Esophagus mucosa (tissue), 1 donor: ENCODE data around the gene HCRTR2. TPM values are rescaled to one million over a fixed set of nuclear protein-coding genes. Genes with fewer than 3 reads are reported as not detected.
"Not testable (repeated sequence)": the region's sequence is repeated elsewhere in the genome, so short reads cannot be mapped to it uniquely, and the experiment has no call there.

Experiments used
- ATAC-seq: fragments of 200-7000 bp; cut with Tn5 transposase; one replicate; pipeline ENCODE4 v1.9.1; 2020
- total RNA-seq: library from RNA; stranded (reverse); gene quantifications from one replicate; pipeline ENCODE4 v1.2.4, GENCODE V29; 2023
- donor health status: DM: yes; HTN: yes; CAD: no.

The HCRTR2 gene
- total RNA-seq, 1 donor from 2014 or later = not detected

GRCh38 chr6:55220961-55221360, 46.6 kb downstream of the HCRTR2 start:
- ATAC-seq = no peak

- no peak for ATAC-seq
These were observed 53.5 kb downstream of the HCRTR2 start for GRCh38 chr6:55227862-55228261.

GRCh38 chr6:55239099-55239498, 64.8 kb downstream of the HCRTR2 start:
- no peak for ATAC-seq

- ATAC-seq = not testable (repeated sequence)
These were observed 66.8 kb downstream of the HCRTR2 start for GRCh38 chr6:55240975-55241605.

GRCh38 chr6:55250400-55250799, 76.1 kb downstream of the HCRTR2 start:
- ATAC-seq = no peak

GRCh38 chr6:55255113-55255512, 80.8 kb downstream of the HCRTR2 start:
- ATAC-seq = no peak

- no peak for ATAC-seq
These were observed 85.9 kb downstream of the HCRTR2 start for GRCh38 chr6:55260181-55260580.

- ATAC-seq = no peak
These were observed 91.2 kb downstream of the HCRTR2 start for GRCh38 chr6:55265409-55266114.

- ATAC-seq = no peak
These were observed 92.6 kb downstream of the HCRTR2 start for GRCh38 chr6:55266896-55267295.

- ATAC-seq = no peak
These were observed 102.6 kb downstream of the HCRTR2 start for GRCh38 chr6:55276745-55277530.

GRCh38 chr6:55277646-55278045, 103.3 kb downstream of the HCRTR2 start:
- no peak for ATAC-seq

GRCh38 chr6:55281215-55281614, 106.9 kb downstream of the HCRTR2 start:
- no peak for ATAC-seq

- no peak for ATAC-seq
These were observed 107.8 kb downstream of the HCRTR2 start for GRCh38 chr6:55282115-55282514.

GRCh38 chr6:55286824-55287223, 112.5 kb downstream of the HCRTR2 start:
- no peak for ATAC-seq

- no peak for ATAC-seq
These were observed 116.4 kb downstream of the HCRTR2 start for GRCh38 chr6:55290736-55291135.

- ATAC-seq = no peak
These were observed 118.8 kb downstream of the HCRTR2 start for GRCh38 chr6:55293116-55293515.

- not testable (repeated sequence) for ATAC-seq
These were observed 122.9 kb downstream of the HCRTR2 start for GRCh38 chr6:55297214-55297613.

GRCh38 chr6:55299286-55299985, 125.1 kb downstream of the HCRTR2 start:
- no peak for ATAC-seq

- no peak for ATAC-seq
These were observed 130.4 kb downstream of the HCRTR2 start for GRCh38 chr6:55304747-55305146.

GRCh38 chr6:55319961-55320695, 145.8 kb downstream of the HCRTR2 start:
- no peak for ATAC-seq

- no peak for ATAC-seq
These were observed 146.4 kb downstream of the HCRTR2 start for GRCh38 chr6:55320696-55321086.

- ATAC-seq = no peak
These were observed 152.9 kb downstream of the HCRTR2 start, which contains the start of gene GFRAL for GRCh38 chr6:55327169-55327568. Gene GFRAL, plus strand, starts transcription at chr6:55327469. Its CDS starts 86 bp downstream, at chr6:55327555.
